Spleen (tissue), 7 donors: ENCODE results near the gene AVP.

Experiments used
- CTCF ChIP-seq, 11 experiments: fragments of 200-600 bp in 7 of 11; fragments of 450-650 bp in 4 of 11; sonication (generic) in 4 of 11; IDR thresholded peaks in 8 of 11; conservative IDR thresholded peaks in 3 of 11; 1 replicate in 7 of 11; 2 replicates in 4 of 11; pipeline versions ENCODE4 v1.4.0 to v1.8.0; 2016 to 2021; ENCODE audit warnings: antibody characterized with exemption in 11 of 11, inconsistent platforms in 4 of 11, mild to moderate bottlenecking in 1 of 11
- POLR2AphosphoS5 ChIP-seq, 3 donors: sonication (generic); formaldehyde crosslinking; IDR thresholded peaks; one replicate each; pipeline ENCODE4 v1.5.1; 2017; ENCODE audit warnings: antibody characterized with exemption in 3 of 3
- donor health status: DM: no; HTN: no; CAD: no; lungs with moderate emphysema.
- donor health status: DM: no; HTN: no; CAD: no.
- donor health status: DM: no; HTN: no; CAD: no.

- TF ChIP-seq CTCF (IDR thresholded peaks at IDR 0.05 in 8 of 11, conservative IDR thresholded peaks at IDR 0.05 in 3 of 11) (no peak), POLR2AphosphoS5 (IDR thresholded peaks at IDR 0.05) (no peak)
Measured at GRCh38 chr20:3043322-3043721, 41.2 kb downstream of the AVP start, which contains the start of gene GNRH2.
